ENCODE measurements around the gene UAP1L1.

GRCh38 chr9:137035937-137036336 is 41.4 kb upstream of the UAP1L1 start:
- no peak for TF ChIP-seq CTCF (IDR thresholded peaks at IDR 0.05)
- TF ChIP-seq POLR2A (IDR thresholded peaks at IDR 0.05), result no peak
